Stimulated activated CD4-positive, alpha-beta T cell treated with anti-CD3 and anti-CD28 coated beads, Interleukin-1b, Interleukin-23, amount 100 ng/mL, for 1 hour (primary cell): ENCODE results near the gene CEP152.
"Not testable (repeated sequence)": the region's sequence is repeated elsewhere in the genome, so short reads cannot be mapped to it uniquely, and the experiment has no call there.

Experiments
- DNase-seq, 2 donors: peaks; one replicate each; pipeline ENCODE4 v3.0.0-alpha.2; 2020; ENCODE audit warnings: low read depth in 2 of 2

CEP152 gene

GRCh38 chr15:48805591-48805990 is 5.3 kb downstream of the CEP152 start:
- no peak for DNase-seq

GRCh38 chr15:48803877-48804276 is 7.0 kb downstream of the CEP152 start:
- DNase-seq, result no peak

GRCh38 chr15:48802867-48803266 is 8.0 kb downstream of the CEP152 start:
- DNase-seq, result no peak

- DNase-seq, result no peak
These were observed 8.6 kb downstream of the CEP152 start for GRCh38 chr15:48802257-48802656.

GRCh38 chr15:48800811-48801455 is 9.9 kb downstream of the CEP152 start:
- no peak for DNase-seq

- DNase-seq, result no peak
These were observed 10.6 kb downstream of the CEP152 start for GRCh38 chr15:48800245-48800644.

- DNase-seq, result no peak
These were observed 12.6 kb downstream of the CEP152 start for GRCh38 chr15:48798319-48798718.

- no peak for DNase-seq
These were observed 13.9 kb downstream of the CEP152 start for GRCh38 chr15:48796930-48797329.

- DNase-seq, result no peak
These were observed 14.3 kb downstream of the CEP152 start for GRCh38 chr15:48796521-48796920.

GRCh38 chr15:48795901-48796300 is 15.0 kb downstream of the CEP152 start:
- no peak for DNase-seq

- DNase-seq, result no peak
These were observed 16.2 kb downstream of the CEP152 start for GRCh38 chr15:48794697-48795134.

GRCh38 chr15:48792408-48792807 is 18.5 kb downstream of the CEP152 start:
- no peak for DNase-seq

- DNase-seq, result not testable (repeated sequence)
These were observed 20.3 kb downstream of the CEP152 start for GRCh38 chr15:48790466-48791115.

- no peak for DNase-seq
These were observed 25.2 kb downstream of the CEP152 start for GRCh38 chr15:48785712-48786111.

GRCh38 chr15:48785195-48785594 is 25.7 kb downstream of the CEP152 start:
- no peak for DNase-seq

- no peak for DNase-seq
These were observed 26.1 kb downstream of the CEP152 start for GRCh38 chr15:48784756-48785155.

- DNase-seq, result no peak
These were observed 28.0 kb downstream of the CEP152 start for GRCh38 chr15:48782911-48783310.

GRCh38 chr15:48781481-48782081 is 29.3 kb downstream of the CEP152 start:
- no peak for DNase-seq

GRCh38 chr15:48781017-48781416 is 29.9 kb downstream of the CEP152 start:
- DNase-seq, result no peak

GRCh38 chr15:48778331-48778730 is 32.5 kb downstream of the CEP152 start:
- DNase-seq, result no peak

- DNase-seq, result no peak
These were observed 33.1 kb downstream of the CEP152 start for GRCh38 chr15:48777645-48778330.

- no peak for DNase-seq
These were observed 35.3 kb downstream of the CEP152 start for GRCh38 chr15:48775546-48775945.

GRCh38 chr15:48774484-48774883 is 36.4 kb downstream of the CEP152 start:
- no peak for DNase-seq
